PC-3 (cell line): ENCODE measurements around the gene ACTR1B.

ENCODE experiments used
- EZH2phosphoT487 ChIP-seq: fragments of 300-600 bp; sonication (generic); IDR thresholded peaks from 2 replicates; pipeline ENCODE4 v1.6.1; 2018; ENCODE audit warnings: mild to moderate bottlenecking, antibody characterized with exemption, low read length, borderline replicate concordance
- TF ChIP-seq, protein P1 (sequence below): fragments of 300-600 bp; sonication (generic); conservative IDR thresholded peaks from 2 replicates; pipeline ENCODE4 v1.5.1; 2017; ENCODE audit warnings: antibody characterized with exemption, low read depth, mild to moderate bottlenecking, low read length

DNA sequence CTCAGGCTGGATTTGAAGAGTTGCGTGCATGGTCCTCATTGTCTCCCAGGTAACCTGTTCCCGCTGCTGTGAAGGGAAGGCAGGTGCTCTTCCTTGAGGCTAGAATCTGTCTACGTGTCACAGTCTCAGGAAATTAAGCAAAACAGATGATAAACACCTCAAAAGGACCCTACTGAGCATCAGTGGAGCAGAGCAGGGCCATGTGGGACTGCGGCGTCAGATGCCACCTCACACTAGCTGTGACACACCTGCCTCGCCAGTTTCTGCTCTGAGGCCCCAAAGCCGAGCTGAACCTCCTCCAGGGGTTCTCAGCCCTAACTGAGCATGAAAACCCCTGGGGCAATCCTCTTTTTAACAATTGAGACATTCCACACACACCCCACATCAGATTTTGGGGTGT is 7.7 kb upstream of the ACTR1B start:
- TF ChIP-seq, protein P1, sequence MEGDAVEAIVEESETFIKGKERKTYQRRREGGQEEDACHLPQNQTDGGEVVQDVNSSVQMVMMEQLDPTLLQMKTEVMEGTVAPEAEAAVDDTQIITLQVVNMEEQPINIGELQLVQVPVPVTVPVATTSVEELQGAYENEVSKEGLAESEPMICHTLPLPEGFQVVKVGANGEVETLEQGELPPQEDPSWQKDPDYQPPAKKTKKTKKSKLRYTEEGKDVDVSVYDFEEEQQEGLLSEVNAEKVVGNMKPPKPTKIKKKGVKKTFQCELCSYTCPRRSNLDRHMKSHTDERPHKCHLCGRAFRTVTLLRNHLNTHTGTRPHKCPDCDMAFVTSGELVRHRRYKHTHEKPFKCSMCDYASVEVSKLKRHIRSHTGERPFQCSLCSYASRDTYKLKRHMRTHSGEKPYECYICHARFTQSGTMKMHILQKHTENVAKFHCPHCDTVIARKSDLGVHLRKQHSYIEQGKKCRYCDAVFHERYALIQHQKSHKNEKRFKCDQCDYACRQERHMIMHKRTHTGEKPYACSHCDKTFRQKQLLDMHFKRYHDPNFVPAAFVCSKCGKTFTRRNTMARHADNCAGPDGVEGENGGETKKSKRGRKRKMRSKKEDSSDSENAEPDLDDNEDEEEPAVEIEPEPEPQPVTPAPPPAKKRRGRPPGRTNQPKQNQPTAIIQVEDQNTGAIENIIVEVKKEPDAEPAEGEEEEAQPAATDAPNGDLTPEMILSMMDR, result no peak
- TF ChIP-seq EZH2phosphoT487, result no peak
